Endodermal cell (in vitro differentiated cells): ENCODE measurements around the gene TXNDC2. TPM values are rescaled to one million over a fixed set of nuclear protein-coding genes. Genes with fewer than 3 reads are reported as not detected.
"Not testable (repeated sequence)": the region's sequence is repeated elsewhere in the genome, so short reads cannot be mapped to it uniquely, and the experiment has no call there.

ENCODE experiments used
- DNase-seq: peaks from one replicate; pipeline ENCODE4 v3.0.0-alpha.2; 2017
- H3K27ac ChIP-seq: 2 replicates; pipeline ENCODE4 v1.5.1; 2013; ENCODE audit warnings: mild to moderate bottlenecking, low read depth, low read length, moderate library complexity
- H3K27me3 ChIP-seq: 2 replicates; pipeline ENCODE4 v1.6.1; 2013; ENCODE audit warnings: mild to moderate bottlenecking, low read length, moderate library complexity; ENCODE audit not compliant: insufficient read depth, control insufficient read depth, poor library complexity, severe bottlenecking
- H3K36me3 ChIP-seq: 2 replicates; pipeline ENCODE4 v1.7.0; 2013; ENCODE audit warnings: mild to moderate bottlenecking, low read length, moderate library complexity; ENCODE audit not compliant: control insufficient read depth, insufficient read depth
- H3K4me1 ChIP-seq: one replicate; pipeline ENCODE4 v1.7.0; 2013; ENCODE audit warnings: low read length; ENCODE audit not compliant: control insufficient read depth, insufficient read depth
- H3K4me3 ChIP-seq: 2 replicates; pipeline ENCODE4 v1.5.1; 2013; ENCODE audit warnings: mild to moderate bottlenecking, low read length, moderate library complexity
- H3K9ac ChIP-seq: 2 replicates; pipeline ENCODE4 v1.6.1; 2013; ENCODE audit warnings: mild to moderate bottlenecking, low read length, moderate library complexity; ENCODE audit not compliant: poor library complexity, severe bottlenecking; ENCODE audit errors: extremely low read depth
- H3K9me3 ChIP-seq: 2 replicates; pipeline ENCODE4 v1.6.1; 2013; ENCODE audit warnings: mild to moderate bottlenecking, low read length, moderate library complexity; ENCODE audit not compliant: control insufficient read depth
- H3K27ac Mint-ChIP-seq: 2 replicates; pipeline ENCODE4 v1.8.0; 2020; ENCODE audit warnings: mixed read lengths
- H3K27me3 Mint-ChIP-seq: 2 replicates; pipeline ENCODE4 v1.8.0; 2021; ENCODE audit warnings: mild to moderate bottlenecking, mixed read lengths; ENCODE audit not compliant: insufficient read depth
- H3K36me3 Mint-ChIP-seq: 2 replicates; pipeline ENCODE4 v1.8.0; 2020; ENCODE audit warnings: low read depth, mixed read lengths
- H3K4me1 Mint-ChIP-seq: 2 replicates; pipeline ENCODE4 v1.8.0; 2020; ENCODE audit warnings: mixed read lengths
- H3K4me3 Mint-ChIP-seq: 2 replicates; pipeline ENCODE4 v1.8.0; 2020; ENCODE audit warnings: mild to moderate bottlenecking, moderate library complexity, mixed read lengths
- H3K9me3 Mint-ChIP-seq: 2 replicates; pipeline ENCODE4 v1.8.0; 2020; ENCODE audit warnings: mild to moderate bottlenecking, mixed read lengths
- CTCF ChIP-seq: fragments of 200-600 bp; sonication (generic); conservative IDR thresholded peaks from 2 replicates; pipeline ENCODE4 v1.5.0; 2021; ENCODE audit warnings: antibody characterized with exemption, mild to moderate bottlenecking
- WGBS, 2 experiments: methylation state at CpG; one replicate each; pipeline versions ENCODE4 v1.1.5 to v1.1.7; 2013; ENCODE audit warnings: missing lambda C conversion rate in 2 of 2, mixed read lengths in 1 of 2; ENCODE audit not compliant: insufficient coverage in 1 of 2, insufficient read length in 1 of 2; 5-methylcytosine and 5-hydroxymethylcytosine counted together
- total RNA-seq, 2 donors: library from RNA; stranded (reverse); fragmentation: NEBNext Ultra II Directional in 1 of 2; extraction: Animal tissue kit (Norgen Biotek cat#: 25700) in 1 of 2; gene quantifications; 2 replicates in 1 of 2; 3 replicates in 1 of 2; pipeline ENCODE4 v1.2.1, GENCODE V29; 2021

TXNDC2 gene
- total RNA-seq, 2 donors from 2014 or later, result not detected

GRCh38 chr18:9856092-9856491 is 29.7 kb upstream of the TXNDC2 start:
- H3K27me3 Mint-ChIP-seq, result no peaks in the 10 kb centered on the region
- no peak overlapping the region for H3K27ac Mint-ChIP-seq
- Histone ChIP-seq H3K36me3 (no peaks in the 10 kb centered on the region), H3K4me1 (no peaks in the 10 kb centered on the region), H3K4me3 (no peak overlapping the region), H3K9ac (no peak overlapping the region), H3K27ac (no peak overlapping the region), H3K9me3 (peaks cover 10% of the 10 kb centered on the region), H3K27me3 (no peaks in the 10 kb centered on the region)
- no peaks in the 10 kb centered on the region for H3K4me1 Mint-ChIP-seq
- TF ChIP-seq CTCF, result no peak
- peaks cover 9% of the 10 kb centered on the region for H3K9me3 Mint-ChIP-seq
- 90% methylated on average over 1 of the region's 3 CpGs; no CpG with 5 or more reads in 1 of the 2 experiments for WGBS, 2 experiments
- no peak overlapping the region for H3K4me3 Mint-ChIP-seq
- no peak for DNase-seq
- H3K36me3 Mint-ChIP-seq, result peaks cover 2% of the 10 kb centered on the region

- not testable (repeated sequence) for H3K9me3 ChIP-seq, H3K36me3 ChIP-seq, H3K4me1 ChIP-seq, H3K9me3 Mint-ChIP-seq, DNase-seq, H3K27ac ChIP-seq, H3K9ac ChIP-seq, H3K27ac Mint-ChIP-seq, H3K4me3 ChIP-seq, H3K4me3 Mint-ChIP-seq, H3K27me3 Mint-ChIP-seq, H3K4me1 Mint-ChIP-seq, H3K27me3 ChIP-seq, H3K36me3 Mint-ChIP-seq
- 79 to 96% methylated on average over 3 to 4 of the region's 4 CpGs for WGBS, 2 experiments
These were observed 28.2 kb upstream of the TXNDC2 start for GRCh38 chr18:9857479-9857998.

DNA sequence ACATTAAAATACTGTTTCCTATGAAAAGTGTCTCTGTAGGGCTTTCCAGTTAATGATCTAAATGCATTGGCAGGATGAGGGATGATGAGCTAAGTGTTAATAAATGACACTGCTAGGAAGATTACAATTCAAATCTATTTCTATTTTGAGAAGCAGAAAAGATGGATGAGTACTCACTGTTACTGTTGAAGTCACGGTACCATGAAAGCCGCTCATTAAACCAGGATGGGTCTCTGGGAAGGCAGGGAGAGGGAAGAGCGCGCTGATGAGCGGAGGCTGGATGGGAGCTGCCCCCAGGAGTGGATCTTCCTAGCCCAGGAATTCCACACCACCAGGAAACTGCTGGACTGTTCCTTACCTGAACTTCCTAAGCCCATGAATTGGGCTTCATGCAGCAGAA is 27.1 kb upstream of the TXNDC2 start:
- H3K27ac ChIP-seq, result no peak overlapping the region
- no peaks in the 10 kb centered on the region for H3K36me3 Mint-ChIP-seq
- H3K27me3 Mint-ChIP-seq, result no peaks in the 10 kb centered on the region
- H3K4me3 Mint-ChIP-seq, result no peak overlapping the region
- H3K4me1 Mint-ChIP-seq, result no peaks in the 10 kb centered on the region
- no peaks in the 10 kb centered on the region for H3K4me1 ChIP-seq
- H3K36me3 ChIP-seq, result no peaks in the 10 kb centered on the region
- no peaks in the 10 kb centered on the region for H3K9me3 ChIP-seq
- H3K27ac Mint-ChIP-seq, result no peak overlapping the region
- no peak overlapping the region for H3K4me3 ChIP-seq
- no peak overlapping the region for H3K9ac ChIP-seq
- H3K27me3 ChIP-seq, result no peaks in the 10 kb centered on the region
- no peak for TF ChIP-seq CTCF
- no peaks in the 10 kb centered on the region for H3K9me3 Mint-ChIP-seq
- 95 to 100% methylated on average over 2 to 5 of the region's 5 CpGs for WGBS, 2 experiments
- DNase-seq, result no peak

DNA sequence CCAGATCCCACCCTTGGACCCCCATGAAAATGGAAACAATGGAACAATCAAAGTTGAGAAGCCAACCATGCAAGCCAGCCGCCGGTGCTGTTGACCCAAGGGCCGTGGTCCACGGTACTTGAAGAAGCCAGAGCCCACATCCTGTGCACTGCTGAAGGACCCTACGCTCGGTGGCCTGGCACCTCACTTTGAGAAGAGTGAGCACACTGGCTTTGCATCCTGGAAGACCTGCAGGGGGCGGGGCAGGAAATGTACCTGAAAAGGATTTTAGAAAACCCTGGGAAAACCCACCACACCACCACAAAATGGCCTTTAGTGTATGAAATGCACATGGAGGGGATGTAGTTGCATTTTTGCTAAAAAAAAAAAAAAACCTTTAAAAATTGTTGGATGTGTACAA is 26.5 kb upstream of the TXNDC2 start:
- no peak overlapping the region for H3K27ac ChIP-seq
- no peaks in the 10 kb centered on the region for H3K4me1 Mint-ChIP-seq
- TF ChIP-seq CTCF, result peak; percentile 63
- DNase-seq, result no peak
- H3K4me1 ChIP-seq, result no peaks in the 10 kb centered on the region
- H3K36me3 ChIP-seq, result no peaks in the 10 kb centered on the region
- no peaks in the 10 kb centered on the region for H3K36me3 Mint-ChIP-seq
- WGBS, 2 experiments, result 94 to 96% methylated on average over 4 to 6 of the region's 7 CpGs
- H3K9me3 Mint-ChIP-seq, result no peaks in the 10 kb centered on the region
- H3K27me3 Mint-ChIP-seq, result no peaks in the 10 kb centered on the region
- H3K27ac Mint-ChIP-seq, result no peak overlapping the region
- H3K4me3 ChIP-seq, result no peak overlapping the region
- H3K4me3 Mint-ChIP-seq, result no peak overlapping the region
- H3K9ac ChIP-seq, result no peak overlapping the region
- H3K27me3 ChIP-seq, result no peaks in the 10 kb centered on the region
- no peaks in the 10 kb centered on the region for H3K9me3 ChIP-seq
